ENCODE measurements around the gene IDI2.

GRCh38 chr10:992871-993270 lies 32.8 kb downstream of the IDI2 start:
- TF ChIP-seq CTCF (IDR thresholded peaks at IDR 0.05; ENCODE audit: poor library complexity) (no peak), EZH2 (IDR thresholded peaks at IDR 0.05; ENCODE audit: borderline replicate concordance) (no peak)
